GM12878 (cell line): ENCODE measurements around the gene PIK3C3.

Experiments
- ATF2 ChIP-seq: IDR thresholded peaks from 2 replicates; pipeline ENCODE4 v1.6.1; 2012; ENCODE audit warnings: low read length, inconsistent platforms
- CTCF ChIP-seq, 3 experiments: IDR thresholded peaks in 2 of 3; conservative IDR thresholded peaks in 1 of 3; 2 replicates each; pipeline ENCODE4 v1.5.1; 2011; ENCODE audit warnings: low read depth in 3 of 3, low read length in 3 of 3, mild to moderate bottlenecking in 3 of 3, control low read depth in 2 of 3, moderate library complexity in 2 of 3, inconsistent platforms in 1 of 3, mixed read lengths in 1 of 3; ENCODE audit not compliant: control insufficient read depth in 2 of 3, insufficient read depth in 1 of 3; ENCODE audit errors: extremely low read depth in 1 of 3
- DPF2 ChIP-seq: fragments of 450-650 bp; IDR thresholded peaks from 2 replicates; pipeline ENCODE4 v1.6.1; 2017; ENCODE audit warnings: mild to moderate bottlenecking
- FOXM1 ChIP-seq: IDR thresholded peaks from 2 replicates; pipeline ENCODE4 v1.6.1; 2012; ENCODE audit warnings: low read depth, mild to moderate bottlenecking, inconsistent platforms, low read length, moderate library complexity
- POLR2A ChIP-seq: IDR thresholded peaks from 2 replicates; pipeline ENCODE4 v1.6.1; 2011; ENCODE audit warnings: low read depth, mild to moderate bottlenecking, low read length
- POLR2AphosphoS2 ChIP-seq: IDR thresholded peaks from 2 replicates; pipeline ENCODE4 v1.6.1; 2011; ENCODE audit warnings: low read depth, mild to moderate bottlenecking, low read length, improper control_type of control experiment, moderate library complexity
- RAD21 ChIP-seq: IDR thresholded peaks from 2 replicates; pipeline ENCODE4 v1.6.1; 2011; ENCODE audit warnings: mild to moderate bottlenecking, low read depth, low read length, moderate library complexity; ENCODE audit not compliant: insufficient read depth
- YY1 ChIP-seq: IDR thresholded peaks from 2 replicates; pipeline ENCODE4 v1.6.1; 2011; ENCODE audit warnings: low read depth, mild to moderate bottlenecking, low read length

GRCh38 chr18:41948544-41949110, 6.4 kb upstream of the PIK3C3 start:
- TF ChIP-seq RAD21 (no peak), ATF2 (no peak), YY1 (no peak), POLR2A (no peak), CTCF (IDR thresholded peaks at IDR 0.05 in 2 of 3, conservative IDR thresholded peaks at IDR 0.05 in 1 of 3; ENCODE audit: control insufficient read depth in 2 of 3, extremely low read depth in 1 of 3, insufficient read depth in 1 of 3, low read depth in 3 of 3, low read length in 3 of 3) (no peak), POLR2AphosphoS2 (no peak), DPF2 (no peak), FOXM1 (no peak)
